OCI-LY3 (cell line): ENCODE results near the gene FMO2.

Experiments used
- EZH2phosphoT487 ChIP-seq: fragments of 200-600 bp; shearing (Covaris generic); IDR thresholded peaks from 2 replicates; pipeline ENCODE4 v1.6.1; 2018; ENCODE audit warnings: antibody characterized with exemption, mixed run types, low read depth
- TF ChIP-seq, protein P1 (sequence below): fragments of 200-600, 300-600 bp; sonication (generic); IDR thresholded peaks from 2 replicates; pipeline ENCODE4 v1.5.1; 2014; ENCODE audit warnings: antibody characterized with exemption, low read length, low read depth

DNA sequence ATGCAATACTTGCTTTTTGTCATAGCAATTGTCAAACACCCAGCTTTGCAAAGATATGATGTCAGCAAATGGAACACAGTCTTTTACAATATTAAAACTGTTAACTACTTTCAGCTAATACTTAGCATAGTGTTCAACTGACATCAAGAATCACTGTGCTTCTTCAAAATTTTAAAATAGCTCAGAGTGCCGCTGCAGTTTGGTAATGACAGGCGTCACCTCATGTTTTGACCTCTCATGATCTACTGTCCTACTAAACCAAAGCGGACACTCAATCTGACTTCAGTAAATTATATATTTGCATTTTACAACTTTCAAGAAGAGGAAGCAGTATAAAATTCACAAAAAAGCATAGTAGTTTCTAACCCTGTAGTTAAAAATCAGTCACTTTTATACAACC, 65.2 kb downstream of the FMO2 start:
- TF ChIP-seq, protein P1, sequence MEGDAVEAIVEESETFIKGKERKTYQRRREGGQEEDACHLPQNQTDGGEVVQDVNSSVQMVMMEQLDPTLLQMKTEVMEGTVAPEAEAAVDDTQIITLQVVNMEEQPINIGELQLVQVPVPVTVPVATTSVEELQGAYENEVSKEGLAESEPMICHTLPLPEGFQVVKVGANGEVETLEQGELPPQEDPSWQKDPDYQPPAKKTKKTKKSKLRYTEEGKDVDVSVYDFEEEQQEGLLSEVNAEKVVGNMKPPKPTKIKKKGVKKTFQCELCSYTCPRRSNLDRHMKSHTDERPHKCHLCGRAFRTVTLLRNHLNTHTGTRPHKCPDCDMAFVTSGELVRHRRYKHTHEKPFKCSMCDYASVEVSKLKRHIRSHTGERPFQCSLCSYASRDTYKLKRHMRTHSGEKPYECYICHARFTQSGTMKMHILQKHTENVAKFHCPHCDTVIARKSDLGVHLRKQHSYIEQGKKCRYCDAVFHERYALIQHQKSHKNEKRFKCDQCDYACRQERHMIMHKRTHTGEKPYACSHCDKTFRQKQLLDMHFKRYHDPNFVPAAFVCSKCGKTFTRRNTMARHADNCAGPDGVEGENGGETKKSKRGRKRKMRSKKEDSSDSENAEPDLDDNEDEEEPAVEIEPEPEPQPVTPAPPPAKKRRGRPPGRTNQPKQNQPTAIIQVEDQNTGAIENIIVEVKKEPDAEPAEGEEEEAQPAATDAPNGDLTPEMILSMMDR: no peak
- no peak for TF ChIP-seq EZH2phosphoT487
